ENCODE results near the gene SOCS1. TPM values are rescaled to one million over a fixed set of nuclear protein-coding genes. Genes with fewer than 3 reads are reported as not detected.

Gene SOCS1
- total RNA-seq, 3 donors from 2014 or later (not counting 1 experiment from before 2014, with no cell fraction given): 21.7 to 74.7 (median 27.2) TPM

DNA sequence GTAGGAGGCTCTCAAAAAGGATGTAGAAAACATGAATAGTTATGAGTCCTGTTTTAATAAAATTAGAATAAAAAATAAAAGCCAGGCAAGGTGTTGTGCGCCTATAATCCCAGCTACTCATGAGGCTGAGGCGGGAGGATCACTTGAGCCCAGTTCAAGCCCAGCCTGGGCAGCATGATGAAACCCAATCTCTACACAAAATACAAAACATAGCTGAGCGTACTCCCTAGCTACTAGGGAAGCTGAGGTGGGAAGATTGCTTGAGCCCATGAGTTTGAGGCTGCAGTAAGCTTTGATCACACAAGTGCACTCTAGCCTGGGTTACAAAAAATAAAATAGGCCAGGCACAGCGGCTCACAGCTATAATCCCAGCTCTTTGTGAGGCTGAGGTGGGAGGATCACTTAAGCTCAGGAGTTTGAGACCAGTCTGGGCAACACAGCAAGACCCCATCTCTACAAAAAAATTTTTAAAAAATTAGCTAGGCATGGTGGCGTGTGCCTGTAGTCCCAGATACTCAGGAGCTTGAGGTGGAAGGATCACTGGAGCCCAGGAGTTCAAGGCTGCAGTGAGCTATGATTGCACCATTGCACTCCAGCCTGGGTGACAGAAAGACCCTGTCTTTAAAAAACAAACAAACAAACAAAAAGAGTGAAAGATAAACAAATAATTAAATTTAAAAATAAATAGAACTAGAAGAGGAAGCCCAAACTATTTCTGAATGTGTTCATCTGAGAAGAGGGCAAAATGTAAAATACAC lies 42.3 kb upstream of the SOCS1 start:
- Histone ChIP-seq H3K9me3 (ENCODE audit: control insufficient read depth, insufficient read depth, low read length) (no peaks in the 10 kb centered on the region), H3K27me3 (ENCODE audit: control insufficient read depth, insufficient read depth, low read length) (peaks cover 17% of the 10 kb centered on the region), H3K36me3 (ENCODE audit: control insufficient read depth, insufficient read depth, low read length) (no peaks in the 10 kb centered on the region), H3K27ac (ENCODE audit: low read length) (no peak overlapping the region), H3K4me1 (ENCODE audit: control insufficient read depth, insufficient read depth, low read length) (peaks cover 28% of the 10 kb centered on the region), H3K4me3 (ENCODE audit: low read length) (no peak overlapping the region)
- no peak for DNase-seq
- intact Hi-C loops (cut with micrococcal nuclease): loop anchor here (5.0 kb wide), 1 partner anchor 54 kb away; no protein-coding TSS in a partner anchor
- no peak for ATAC-seq
- no peaks in the 10 kb centered on the region for H3K36me3 Mint-ChIP-seq
- WGBS (ENCODE audit: insufficient coverage): 93% methylated on average over 5 of the region's 5 CpGs
- H3K27me3 Mint-ChIP-seq (ENCODE audit: low read depth in 2 of 2): peaks cover 32 to 45% of the 10 kb centered on the region in 2 donors
- peaks cover 12 to 13% of the 10 kb centered on the region in 2 donors for H3K4me1 Mint-ChIP-seq
- peak overlapping the region; percentile 50 for H3K4me3 Mint-ChIP-seq
- TF ChIP-seq, protein P1, sequence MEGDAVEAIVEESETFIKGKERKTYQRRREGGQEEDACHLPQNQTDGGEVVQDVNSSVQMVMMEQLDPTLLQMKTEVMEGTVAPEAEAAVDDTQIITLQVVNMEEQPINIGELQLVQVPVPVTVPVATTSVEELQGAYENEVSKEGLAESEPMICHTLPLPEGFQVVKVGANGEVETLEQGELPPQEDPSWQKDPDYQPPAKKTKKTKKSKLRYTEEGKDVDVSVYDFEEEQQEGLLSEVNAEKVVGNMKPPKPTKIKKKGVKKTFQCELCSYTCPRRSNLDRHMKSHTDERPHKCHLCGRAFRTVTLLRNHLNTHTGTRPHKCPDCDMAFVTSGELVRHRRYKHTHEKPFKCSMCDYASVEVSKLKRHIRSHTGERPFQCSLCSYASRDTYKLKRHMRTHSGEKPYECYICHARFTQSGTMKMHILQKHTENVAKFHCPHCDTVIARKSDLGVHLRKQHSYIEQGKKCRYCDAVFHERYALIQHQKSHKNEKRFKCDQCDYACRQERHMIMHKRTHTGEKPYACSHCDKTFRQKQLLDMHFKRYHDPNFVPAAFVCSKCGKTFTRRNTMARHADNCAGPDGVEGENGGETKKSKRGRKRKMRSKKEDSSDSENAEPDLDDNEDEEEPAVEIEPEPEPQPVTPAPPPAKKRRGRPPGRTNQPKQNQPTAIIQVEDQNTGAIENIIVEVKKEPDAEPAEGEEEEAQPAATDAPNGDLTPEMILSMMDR (IDR thresholded peaks at IDR 0.05): no peak
- H3K9me3 Mint-ChIP-seq: no peaks in the 10 kb centered on the region
- H3K27ac Mint-ChIP-seq: no peak overlapping the region

DNA sequence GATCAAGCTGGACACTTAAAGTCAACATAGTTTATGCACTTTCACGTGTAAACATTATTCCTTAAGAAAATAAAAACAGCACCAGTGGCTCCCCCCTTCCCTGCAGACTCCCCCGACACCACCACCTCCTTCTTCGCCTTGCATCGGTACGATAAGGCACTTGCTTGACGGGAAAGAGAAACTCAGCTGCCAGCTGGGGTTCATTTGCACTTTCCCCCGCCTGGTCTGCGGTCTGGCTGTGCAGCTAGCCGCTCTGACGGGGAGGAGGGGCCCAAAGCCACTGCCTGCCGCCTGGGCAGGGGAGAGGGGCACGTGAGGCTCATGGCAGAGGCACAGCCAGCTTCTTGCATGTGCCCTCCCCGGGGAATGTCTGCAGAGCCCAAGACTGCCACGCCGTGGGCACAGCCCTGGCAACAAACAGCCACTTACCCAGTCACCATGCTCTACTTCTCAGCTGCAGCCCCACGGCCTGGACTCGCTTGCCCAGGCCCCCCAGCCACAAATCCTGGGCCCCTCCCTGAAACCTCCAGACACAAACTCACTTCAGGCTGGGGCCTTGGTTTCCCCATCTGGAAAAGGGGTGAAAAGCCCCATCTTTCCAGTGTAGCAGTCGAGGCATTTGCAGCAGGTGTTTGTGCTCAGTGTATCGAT lies 41.6 kb upstream of the SOCS1 start:
- TF ChIP-seq, protein P1 (IDR thresholded peaks at IDR 0.05): no peak
- Histone ChIP-seq H3K27me3 (ENCODE audit: control insufficient read depth, insufficient read depth, low read length) (peaks cover 21% of the 10 kb centered on the region), H3K4me3 (ENCODE audit: low read length) (no peak overlapping the region), H3K36me3 (ENCODE audit: control insufficient read depth, insufficient read depth, low read length) (no peaks in the 10 kb centered on the region), H3K4me1 (ENCODE audit: control insufficient read depth, insufficient read depth, low read length) (peaks cover 28% of the 10 kb centered on the region), H3K9me3 (ENCODE audit: control insufficient read depth, insufficient read depth, low read length) (no peaks in the 10 kb centered on the region), H3K27ac (ENCODE audit: low read length) (no peak overlapping the region)
- H3K27ac Mint-ChIP-seq: peak overlapping the region in 1 of 2 donors; percentile 18
- ATAC-seq: peak; percentile 86 to 98 (median 92)
- H3K4me3 Mint-ChIP-seq: peak overlapping the region; percentile 57
- peak; percentile 63 to 79 for DNase-seq
- H3K27me3 Mint-ChIP-seq (ENCODE audit: low read depth in 2 of 2): peaks cover 33 to 48% of the 10 kb centered on the region in 2 donors
- no peaks in the 10 kb centered on the region for H3K36me3 Mint-ChIP-seq
- intact Hi-C loops (cut with micrococcal nuclease): loop anchor here (5.0 kb wide), 1 partner anchor 55 kb away; no protein-coding TSS in a partner anchor
- peaks cover 12 to 13% of the 10 kb centered on the region in 2 donors for H3K4me1 Mint-ChIP-seq
- H3K9me3 Mint-ChIP-seq: no peaks in the 10 kb centered on the region
- WGBS (ENCODE audit: insufficient coverage): 3% methylated on average over 19 of the region's 19 CpGs

DNA sequence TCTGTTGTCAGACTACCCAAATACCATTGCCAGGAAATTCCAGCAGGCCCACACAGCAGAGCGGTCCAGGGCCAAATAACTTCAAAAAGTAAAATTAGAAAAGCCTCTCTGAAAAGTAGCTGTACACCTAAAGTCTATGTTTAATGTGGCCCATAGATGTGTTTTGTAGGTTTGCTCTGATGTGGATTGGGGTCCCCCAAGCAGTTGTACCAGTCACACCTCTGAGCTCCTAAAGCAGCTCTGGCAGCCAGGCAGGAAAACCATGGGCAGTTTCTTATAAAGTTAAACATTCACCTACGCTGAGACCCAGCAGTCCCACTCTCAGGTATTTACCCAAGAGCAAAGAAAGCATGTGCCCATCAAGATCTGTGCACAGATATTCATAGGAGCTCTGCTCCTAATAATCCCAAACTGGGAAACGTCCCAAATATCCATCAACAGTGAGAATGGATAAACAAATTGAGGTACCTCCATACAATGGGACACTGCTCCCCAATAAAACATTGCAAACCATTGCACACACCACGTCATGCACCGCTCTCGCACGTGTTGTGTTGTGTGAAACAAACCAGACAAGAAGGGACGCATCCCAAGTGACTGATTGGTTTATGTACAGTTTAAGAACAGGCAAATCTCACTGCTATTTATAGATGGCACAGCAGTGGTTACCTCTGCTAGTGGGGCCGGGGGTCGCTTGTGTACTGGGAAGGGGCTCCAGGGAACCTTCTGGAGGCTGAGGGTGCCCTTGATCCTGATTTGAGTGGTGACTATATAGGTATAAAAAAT lies 40.9 kb upstream of the SOCS1 start:
- TF ChIP-seq, protein P1 (IDR thresholded peaks at IDR 0.05): no peak
- ATAC-seq: peak; percentile 3 to 12 (median 4)
- no peak overlapping the region for H3K27ac ChIP-seq (ENCODE audit: low read length)
- DNase-seq: peak in 1 of 2 donors; percentile 23
- no peaks in the 10 kb centered on the region for H3K9me3 ChIP-seq (ENCODE audit: control insufficient read depth, insufficient read depth, low read length)
- H3K4me1 ChIP-seq (ENCODE audit: control insufficient read depth, insufficient read depth, low read length): peaks cover 28% of the 10 kb centered on the region
- peaks cover 35 to 49% of the 10 kb centered on the region in 2 donors for H3K27me3 Mint-ChIP-seq (ENCODE audit: low read depth in 2 of 2)
- H3K4me3 ChIP-seq (ENCODE audit: low read length): no peak overlapping the region
- peak overlapping the region in 1 of 2 donors; percentile 18 for H3K27ac Mint-ChIP-seq
- peak overlapping the region; percentile 57 for H3K4me3 Mint-ChIP-seq
- no peaks in the 10 kb centered on the region for H3K36me3 ChIP-seq (ENCODE audit: control insufficient read depth, insufficient read depth, low read length)
- peaks cover 12 to 13% of the 10 kb centered on the region in 2 donors for H3K4me1 Mint-ChIP-seq
- intact Hi-C loops (cut with micrococcal nuclease): loop anchor here (5.0 kb wide), 1 partner anchor 55 kb away; no protein-coding TSS in a partner anchor
- WGBS (ENCODE audit: insufficient coverage): 52% methylated on average over 8 of the region's 10 CpGs
- peaks cover 21% of the 10 kb centered on the region for H3K27me3 ChIP-seq (ENCODE audit: control insufficient read depth, insufficient read depth, low read length)
- H3K9me3 Mint-ChIP-seq: no peaks in the 10 kb centered on the region
- H3K36me3 Mint-ChIP-seq: no peaks in the 10 kb centered on the region
